Measurements from ENCODE around the gene AKT1S1.

GRCh38 chr19:49845414-49845813, 31.7 kb downstream of the AKT1S1 start:
- TF ChIP-seq CTCF (IDR thresholded peaks at IDR 0.05), result no peak
- TF ChIP-seq POLR2AphosphoS5 (IDR thresholded peaks at IDR 0.05), result no peak
- no peak for TF ChIP-seq POLR2A (IDR thresholded peaks at IDR 0.05)
- TF ChIP-seq EP300 (IDR thresholded peaks at IDR 0.05), result no peak
